Stimulated activated CD4-positive, alpha-beta T cell treated with anti-CD3 and anti-CD28 coated beads, Interleukin-1b, Interleukin-23, amount 100 ng/mL, for 1 hour (primary cell): ENCODE measurements around the gene GHR.
"Not testable (repeated sequence)": the region's sequence is repeated elsewhere in the genome, so short reads cannot be mapped to it uniquely, and the experiment has no call there.

ENCODE experiments used
- DNase-seq, 2 donors: peaks; one replicate each; pipeline ENCODE4 v3.0.0-alpha.2; 2020; ENCODE audit warnings: low read depth in 2 of 2

Gene GHR

DNA sequence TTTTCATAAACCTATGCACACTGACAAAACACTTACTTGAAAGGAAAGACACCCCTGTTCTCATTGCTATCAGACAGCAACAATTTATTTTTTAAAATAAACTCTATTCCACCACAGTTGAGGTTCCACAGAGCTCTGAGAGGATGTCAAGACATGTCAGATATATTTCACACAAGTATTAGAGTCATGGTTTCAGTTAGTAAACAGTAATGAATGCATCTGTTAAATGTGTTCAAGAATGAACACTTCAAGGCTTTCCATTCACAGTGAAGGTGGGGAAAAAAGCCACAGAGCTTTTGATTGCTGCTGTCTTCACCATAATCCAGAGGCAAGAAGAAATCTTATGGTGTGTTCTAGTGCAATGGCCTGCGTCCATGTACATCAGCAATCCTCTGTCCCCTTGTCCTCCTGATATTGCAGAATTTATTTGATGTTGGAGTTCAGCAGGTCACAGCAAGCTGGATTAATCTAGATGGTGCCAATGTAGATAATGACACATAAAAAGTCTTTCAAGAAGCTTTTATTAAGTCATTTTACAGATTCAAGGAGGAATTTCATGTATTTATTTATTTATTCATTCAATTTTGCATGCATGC lies 146.8 kb downstream of the GHR start:
- no peak for DNase-seq

DNA sequence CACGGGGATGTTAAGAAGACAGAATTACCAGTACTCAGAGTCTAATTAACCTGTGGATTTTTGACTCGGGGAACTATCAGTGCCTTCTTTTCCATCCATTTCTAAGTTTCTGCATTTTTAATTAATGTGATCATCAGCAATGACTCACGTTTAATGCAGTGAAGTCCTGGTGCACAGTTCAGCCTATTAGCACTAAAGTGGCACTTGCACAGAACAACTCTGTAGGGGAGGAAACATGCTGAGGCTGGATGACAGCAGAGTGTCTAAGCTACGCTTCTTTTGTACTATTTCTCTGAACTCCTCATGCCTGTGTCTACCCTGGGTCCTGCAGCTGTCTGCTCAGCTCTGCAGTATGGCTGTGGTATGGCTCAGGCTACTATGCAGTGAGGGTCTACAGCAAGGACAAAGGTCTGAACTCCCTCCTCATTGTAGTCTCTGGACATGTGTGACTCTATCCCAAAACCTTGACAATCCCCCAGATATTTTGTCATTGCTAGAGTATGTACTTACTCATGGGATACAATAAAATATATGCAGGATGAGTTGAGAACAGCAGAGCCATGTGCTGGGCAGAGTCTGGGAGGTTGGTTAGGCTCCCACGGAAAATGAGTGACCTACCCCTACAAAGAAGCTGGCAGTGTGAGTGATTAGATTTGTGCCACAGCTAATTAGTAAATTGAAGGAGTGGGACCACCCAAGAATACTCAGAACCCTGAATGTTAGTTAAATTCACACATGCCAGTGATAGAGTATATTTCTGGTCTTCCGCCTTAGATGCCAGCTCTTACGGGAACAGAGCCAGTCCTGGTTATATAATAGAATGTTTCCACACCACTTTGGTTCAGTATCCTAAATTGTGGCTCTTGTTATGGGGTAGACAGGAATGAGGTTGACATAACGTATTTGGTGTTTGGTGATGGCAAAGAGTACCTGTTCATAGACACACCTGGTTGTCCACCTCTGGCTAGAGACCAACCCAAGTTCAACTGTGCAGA lies 148.0 kb downstream of the GHR start:
- DNase-seq, result no peak

DNA sequence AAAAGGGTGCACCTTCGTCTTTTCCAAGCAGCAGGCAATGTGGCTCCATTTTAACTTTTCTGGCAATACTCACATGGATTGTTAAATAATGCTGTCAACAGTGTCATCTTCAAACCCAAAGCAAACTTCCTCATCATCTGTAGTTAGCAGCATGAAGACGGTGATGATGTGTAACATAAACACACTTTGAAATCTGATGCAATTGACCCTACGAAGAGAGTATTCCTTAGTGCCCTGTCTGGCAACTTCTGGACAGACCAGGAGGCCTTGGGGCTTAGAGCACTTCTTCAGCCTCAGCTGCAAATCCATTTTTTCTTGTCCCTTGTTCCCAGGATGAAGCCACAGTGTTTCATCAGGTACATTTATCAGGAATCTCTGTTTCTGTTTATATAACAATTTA lies 149.1 kb downstream of the GHR start:
- DNase-seq, result no peak

DNA sequence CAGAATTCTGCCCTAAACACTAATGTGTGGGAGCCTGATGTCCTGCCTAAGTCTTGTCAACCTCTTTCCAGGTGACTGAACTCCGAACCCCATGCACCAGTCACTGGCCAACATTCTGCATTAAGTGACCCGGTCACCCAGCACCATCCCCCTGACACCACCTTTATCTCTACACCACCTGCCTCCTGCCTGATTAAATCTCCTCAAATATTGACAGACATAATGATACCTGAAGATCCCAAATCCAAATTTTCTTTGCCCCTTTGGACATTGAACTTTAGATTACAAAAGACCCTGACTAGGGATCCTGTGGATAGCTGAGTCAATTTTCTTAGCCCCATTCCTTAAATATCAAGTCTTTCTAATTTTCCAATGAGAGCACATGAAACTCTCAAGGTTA lies 150.1 kb downstream of the GHR start:
- no peak for DNase-seq

DNA sequence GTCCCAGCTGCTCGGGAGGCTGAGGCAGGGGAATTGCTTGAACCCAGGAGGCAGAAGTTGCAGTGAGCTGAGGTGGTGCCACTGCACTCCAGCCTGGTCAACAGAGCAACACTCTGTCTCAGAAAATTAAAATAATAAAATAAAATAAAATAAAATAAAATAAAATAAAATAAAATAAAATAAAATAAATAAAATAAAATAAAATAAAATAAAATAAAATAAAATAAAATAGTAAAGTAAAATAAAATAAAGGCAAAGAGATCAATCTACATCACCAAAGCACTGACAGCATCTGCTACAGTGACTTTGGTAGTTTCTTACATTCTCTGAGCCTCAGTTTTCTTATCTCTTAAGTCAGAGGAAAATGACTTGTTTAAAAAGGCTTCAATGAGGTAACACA lies 152.7 kb downstream of the GHR start:
- not testable (repeated sequence) for DNase-seq

DNA sequence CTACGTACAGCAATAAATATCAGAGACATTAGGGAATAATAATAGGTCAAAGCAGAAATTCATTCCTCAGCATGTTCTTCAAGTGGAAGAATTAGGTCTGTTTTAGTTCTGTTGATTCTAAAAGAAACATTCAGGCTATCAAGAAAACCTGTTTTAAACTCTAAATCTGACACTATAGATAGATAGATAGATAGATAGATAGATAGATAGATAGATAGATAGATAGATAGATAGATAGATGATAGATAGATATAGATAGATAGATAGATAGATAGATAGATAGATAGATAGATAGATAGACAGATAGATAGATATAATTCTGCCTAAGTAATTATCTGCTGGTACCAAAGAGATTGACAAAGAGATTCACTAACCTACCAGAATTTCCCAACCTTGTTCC lies 155.7 kb downstream of the GHR start:
- DNase-seq, result not testable (repeated sequence)

DNA sequence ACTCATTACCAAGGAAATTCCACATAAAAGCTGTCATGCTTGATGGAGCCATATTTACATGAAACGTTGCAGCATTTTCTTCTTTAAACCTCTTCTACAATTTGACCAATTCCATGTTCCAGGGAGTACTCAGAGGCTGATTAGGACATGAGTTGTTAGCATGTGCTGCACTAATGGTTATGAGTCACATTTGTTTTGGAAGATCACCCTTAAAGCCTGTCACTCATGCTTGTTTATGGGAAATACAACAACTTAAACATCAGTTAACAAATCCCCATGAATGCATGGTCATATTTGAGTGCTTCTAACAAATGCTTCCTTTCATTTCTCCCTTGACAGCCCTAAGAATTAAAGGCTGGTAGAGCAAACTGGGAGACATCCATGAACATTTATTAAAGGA lies 156.1 kb downstream of the GHR start:
- no peak for DNase-seq

DNA sequence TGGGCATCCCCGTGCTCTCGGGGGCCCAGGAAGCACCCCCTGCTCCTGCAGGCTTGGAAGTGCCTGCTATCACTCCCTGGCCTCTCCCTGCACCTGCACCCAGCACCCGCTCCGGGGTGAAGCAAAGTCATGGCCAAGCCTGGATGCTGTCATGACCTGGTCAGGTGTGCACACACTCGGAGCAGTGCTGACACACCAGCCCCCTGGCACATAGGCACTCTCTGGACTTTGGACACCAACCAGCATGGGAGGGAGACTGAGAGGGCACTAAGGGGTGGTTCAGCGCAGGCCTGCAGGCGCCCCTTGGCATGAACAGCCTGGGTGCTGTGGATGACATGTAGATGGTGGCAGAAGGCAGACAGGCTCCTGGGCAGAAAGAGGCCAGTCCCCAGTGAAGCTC lies 158.6 kb downstream of the GHR start:
- no peak for DNase-seq

DNA sequence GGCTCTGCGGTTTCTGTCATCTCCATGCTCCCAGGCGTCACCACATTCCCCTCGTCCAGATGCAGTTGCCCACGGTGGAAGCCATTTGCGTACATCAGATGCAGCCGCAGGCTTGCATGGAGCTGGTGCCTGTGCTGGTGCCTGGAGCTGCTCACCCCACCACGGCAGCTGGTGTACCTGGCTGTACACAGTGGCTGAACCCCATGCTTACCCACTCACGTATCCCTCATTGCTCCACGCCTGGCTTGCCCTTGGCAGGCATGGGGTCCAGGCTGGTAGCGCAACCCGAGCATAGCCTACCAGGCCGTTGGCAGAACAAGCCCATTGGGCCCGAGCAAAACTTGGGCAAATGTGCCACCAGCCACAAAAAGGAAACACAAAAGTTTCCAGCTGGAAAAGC lies 159.5 kb downstream of the GHR start:
- no peak for DNase-seq

DNA sequence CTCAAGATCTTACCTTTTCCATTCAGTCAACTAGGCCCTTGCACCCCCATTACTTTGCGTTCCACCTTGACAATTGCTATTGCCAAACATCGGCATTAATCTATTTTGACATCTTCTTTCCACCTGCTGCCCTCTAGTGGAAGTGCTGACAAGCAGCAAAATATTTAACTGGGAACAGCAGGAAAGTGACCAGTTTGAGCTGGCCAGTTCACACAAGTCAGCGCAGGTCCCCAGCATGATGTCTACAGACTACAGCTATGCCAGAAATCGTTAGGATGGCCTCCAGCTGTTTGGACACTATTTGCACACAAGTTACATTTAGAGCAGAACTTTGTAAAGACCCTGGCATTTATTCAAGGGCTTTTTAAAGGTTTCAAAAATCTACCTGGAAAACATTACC lies 160.1 kb downstream of the GHR start:
- DNase-seq, result no peak

DNA sequence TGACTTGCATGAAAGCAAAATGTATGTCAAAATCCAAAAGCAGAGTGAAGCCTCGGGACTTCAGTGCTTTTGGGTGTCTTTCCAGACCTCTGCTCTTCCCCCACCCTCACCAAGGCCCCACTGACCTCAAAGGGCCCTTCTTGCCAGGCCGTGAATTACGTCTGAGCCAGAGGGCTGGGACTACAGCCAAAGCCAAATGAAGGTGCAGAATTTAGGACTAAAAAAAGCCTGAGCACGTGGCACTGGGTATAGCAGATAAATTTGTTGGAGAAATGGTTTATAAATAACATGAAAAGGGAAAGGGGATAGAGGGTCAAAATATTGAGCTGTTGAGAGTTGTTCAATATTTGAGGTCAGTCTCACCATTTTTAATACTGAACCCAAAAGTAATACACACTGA lies 163.4 kb downstream of the GHR start:
- no peak for DNase-seq

DNA sequence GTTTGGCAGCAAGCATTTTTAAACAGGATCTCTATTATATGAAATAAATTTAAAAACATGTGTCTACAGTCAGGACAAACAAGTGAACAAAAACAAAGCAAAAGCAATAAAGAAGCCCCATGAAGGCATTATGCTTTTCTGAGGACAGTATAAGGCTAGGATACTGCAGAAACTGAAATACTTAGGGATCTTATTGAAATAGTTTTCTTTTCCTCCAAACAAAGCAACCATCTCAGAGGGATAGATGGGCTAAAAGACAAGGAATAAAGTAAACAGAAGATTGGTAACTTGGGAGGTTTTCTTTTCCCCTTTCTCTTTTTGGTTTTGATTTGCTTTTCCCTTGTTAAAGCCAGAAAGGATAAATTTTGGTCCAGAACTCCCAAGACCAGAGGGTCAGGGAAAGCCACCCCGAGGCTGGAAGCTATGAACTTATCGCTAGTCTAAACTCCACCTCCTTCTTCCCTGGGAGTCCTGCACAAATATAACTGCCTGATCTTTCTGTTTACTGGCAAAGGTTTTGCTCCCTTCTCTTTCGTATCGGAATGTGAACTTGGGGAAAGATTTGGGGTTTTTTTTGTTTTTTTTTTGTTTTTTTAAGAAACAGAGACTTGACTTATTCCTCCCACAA lies 164.0 kb downstream of the GHR start:
- DNase-seq, result no peak

DNA sequence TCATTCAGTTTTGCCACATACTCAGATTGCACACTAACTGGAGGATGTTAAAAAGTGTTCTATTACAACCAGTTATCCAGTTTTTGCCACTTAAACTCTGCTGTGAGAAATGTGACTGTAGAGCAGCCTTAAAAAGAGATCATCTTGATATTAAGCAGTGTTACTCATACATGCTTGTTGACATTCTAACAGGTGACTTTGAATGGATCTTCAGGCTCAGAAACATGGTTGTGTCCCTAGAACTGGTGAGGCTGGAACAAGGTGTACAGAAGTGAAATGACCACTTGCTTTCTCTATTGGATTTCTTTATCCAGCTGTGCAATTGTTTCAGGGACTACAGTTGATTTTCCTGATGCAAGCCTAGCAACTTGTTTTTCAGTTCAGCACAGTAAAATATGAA lies 167.3 kb downstream of the GHR start:
- DNase-seq, result no peak

DNA sequence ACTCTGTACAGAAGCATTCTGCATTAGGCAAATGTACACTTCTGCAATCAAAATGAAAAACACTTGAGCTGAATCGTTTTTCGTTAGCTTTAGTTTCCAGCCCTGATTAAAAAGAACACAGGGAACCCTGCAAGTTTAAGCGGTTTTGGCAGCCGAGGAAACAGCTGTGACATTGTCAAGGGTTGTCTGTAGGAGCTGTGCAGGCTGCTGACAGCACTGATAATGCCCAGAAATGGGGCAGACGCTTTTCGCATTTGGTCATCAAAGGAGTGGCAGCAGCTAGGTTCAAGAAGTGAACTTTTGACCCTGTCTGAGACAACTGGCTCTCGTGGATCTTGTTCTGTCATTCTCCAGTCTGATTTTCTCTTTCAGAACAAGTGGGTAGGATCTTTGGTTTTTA lies 167.8 kb downstream of the GHR start:
- no peak for DNase-seq

DNA sequence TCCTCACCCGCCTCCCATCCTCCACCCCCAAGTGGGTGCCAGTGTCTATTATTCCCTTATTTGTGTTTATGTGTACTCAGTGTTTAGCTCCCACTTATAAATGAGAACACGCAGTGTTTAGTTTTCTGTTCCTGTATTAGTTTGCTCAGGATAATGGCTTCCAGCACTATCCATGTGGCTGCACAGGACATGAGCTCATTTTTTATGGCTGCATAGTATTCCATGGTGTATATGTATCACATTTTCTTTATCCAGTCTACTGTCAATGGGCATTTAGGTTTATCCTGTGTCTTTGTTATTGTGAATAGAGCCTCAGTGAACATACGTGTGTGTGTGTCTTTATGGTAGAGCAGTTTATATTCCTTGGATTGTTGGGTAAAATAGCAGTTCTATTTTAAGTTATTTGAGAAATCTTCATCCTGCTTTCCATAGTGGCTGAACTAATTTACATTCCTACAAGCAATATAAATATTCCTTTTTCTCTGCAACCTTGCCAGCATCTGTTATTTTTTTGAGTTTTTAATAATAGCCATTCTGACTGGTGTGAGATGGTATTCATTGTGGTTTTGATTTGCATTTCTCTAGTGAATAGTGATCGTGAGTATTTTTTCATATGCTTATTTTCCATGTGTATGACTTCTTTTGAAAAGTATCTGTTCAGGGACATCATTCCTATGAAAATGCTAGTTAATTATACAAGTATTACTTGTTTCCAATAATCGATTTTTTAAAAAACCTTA lies 169.3 kb downstream of the GHR start:
- no peak for DNase-seq

DNA sequence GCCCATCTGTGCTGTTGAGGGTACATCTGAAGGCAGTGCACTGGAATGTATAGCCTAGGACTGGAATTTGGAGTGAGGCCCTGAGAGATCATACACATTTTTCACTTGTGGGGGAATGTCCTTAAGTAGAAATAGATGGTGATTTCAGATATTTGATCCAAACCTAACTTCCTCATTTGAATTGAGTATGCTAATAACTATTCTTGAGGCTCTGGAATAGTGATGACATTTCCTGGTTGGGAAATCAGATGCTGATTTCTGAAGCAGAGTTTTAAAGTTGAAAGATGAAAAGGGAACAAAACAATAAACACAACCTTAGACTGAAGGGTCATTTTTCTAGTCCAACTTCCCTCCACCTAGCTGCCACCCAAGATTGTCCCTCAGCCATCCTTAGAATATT lies 170.4 kb downstream of the GHR start:
- no peak for DNase-seq

DNA sequence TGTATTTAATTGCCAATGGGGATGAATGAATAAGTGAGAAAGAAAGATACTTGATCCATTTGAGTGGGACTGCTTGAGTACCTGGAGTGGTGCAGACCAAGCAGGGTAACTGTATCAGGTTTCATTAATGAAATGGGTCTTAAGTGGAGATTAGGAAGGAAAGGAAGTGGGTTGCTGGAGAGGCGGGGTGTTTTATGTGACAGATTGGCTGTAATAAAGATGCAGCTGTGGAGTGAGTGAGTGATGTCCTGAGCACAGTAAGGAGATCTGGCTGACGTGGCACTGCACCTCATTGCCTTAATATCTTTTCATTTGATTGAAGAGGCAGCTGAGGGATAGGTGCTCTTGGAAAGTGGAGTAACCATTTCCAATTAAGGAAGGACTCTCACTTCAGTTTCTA lies 172.4 kb downstream of the GHR start:
- no peak for DNase-seq

DNA sequence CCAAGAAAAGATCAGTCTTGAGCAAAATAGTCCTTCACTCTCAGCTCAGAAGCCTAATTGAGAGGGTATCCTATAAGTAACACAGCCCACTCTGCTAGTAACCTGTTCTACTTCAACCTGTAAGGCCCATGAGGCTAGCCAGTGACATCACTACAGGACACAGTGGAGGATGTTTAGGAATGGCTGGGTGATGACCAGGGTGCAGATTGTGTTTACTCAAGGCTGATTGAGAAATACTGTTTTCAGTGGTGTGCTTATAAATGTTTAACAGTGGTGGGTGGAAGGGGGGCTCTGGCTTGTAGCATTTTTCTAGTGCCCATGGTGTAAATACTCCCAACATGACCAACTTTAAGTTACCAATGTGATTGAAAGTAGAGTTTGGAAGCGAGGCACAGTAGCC lies 173.6 kb downstream of the GHR start:
- no peak for DNase-seq

DNA sequence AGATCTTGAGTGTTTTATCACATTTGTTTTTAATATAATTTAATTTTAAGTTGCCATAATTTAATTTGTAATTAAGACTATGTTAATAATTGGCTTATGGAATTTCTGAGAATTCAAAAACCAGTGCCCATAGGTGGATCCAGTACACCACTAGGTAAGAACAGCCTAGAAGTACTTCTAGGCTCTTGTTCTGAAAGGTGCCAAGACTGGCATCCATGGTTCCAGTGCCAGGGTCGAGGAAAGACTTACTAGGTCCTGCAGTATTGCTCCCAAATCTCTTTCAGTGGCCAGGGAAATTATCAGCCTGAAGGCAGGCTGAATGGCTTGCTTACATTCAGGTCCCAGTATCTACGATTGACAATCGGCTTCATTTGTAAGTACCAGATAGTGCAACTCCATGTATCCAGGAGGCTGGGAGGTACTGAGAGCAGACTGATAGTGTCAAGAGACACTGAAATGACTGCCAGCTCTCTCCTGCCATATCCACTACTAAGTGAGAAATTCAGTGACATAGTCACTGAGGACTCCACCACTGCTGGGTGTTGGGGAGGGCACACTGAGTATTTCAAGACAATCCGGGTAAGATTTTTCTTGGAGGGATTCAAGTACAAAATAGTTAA lies 174.2 kb downstream of the GHR start:
- DNase-seq, result no peak

DNA sequence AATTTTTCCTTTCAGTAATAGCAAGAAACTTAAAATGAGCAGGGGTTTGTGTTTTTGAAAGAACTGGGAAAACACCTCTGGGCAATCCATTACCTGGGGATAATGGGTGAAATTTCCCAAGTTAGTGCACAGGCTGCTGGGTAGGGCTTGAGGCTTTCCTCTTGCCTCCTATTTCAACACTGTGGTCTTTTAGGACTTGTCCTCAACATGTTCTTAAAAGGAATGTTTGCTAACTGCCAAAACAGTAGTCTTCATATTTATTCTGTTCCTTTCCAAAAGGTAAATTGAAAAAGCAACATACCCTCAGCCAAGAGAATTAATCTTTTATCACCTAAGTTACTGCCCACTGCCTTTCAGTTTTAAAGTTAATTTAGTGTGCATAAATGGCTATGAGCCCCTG lies 175.1 kb downstream of the GHR start:
- DNase-seq, result no peak

DNA sequence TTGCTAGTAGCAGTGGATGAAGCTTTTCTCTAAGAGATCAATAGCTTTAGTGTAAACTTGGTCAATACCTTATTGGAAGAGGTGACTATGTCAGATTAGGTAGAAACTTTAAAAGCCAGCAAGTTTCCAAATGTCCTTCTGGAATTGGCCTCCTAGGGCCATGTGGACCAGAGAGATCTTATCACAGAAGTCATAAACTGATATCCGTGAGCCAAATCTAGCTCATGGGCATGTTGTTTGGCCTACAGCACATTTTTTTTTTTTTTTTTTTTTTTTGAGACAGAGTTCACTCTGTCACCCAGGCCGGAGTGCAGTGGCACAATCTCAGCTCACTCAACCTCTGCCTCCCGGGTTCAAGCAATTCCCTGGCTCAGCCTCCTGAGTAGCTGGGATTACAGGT lies 175.9 kb downstream of the GHR start:
- no peak for DNase-seq

DNA sequence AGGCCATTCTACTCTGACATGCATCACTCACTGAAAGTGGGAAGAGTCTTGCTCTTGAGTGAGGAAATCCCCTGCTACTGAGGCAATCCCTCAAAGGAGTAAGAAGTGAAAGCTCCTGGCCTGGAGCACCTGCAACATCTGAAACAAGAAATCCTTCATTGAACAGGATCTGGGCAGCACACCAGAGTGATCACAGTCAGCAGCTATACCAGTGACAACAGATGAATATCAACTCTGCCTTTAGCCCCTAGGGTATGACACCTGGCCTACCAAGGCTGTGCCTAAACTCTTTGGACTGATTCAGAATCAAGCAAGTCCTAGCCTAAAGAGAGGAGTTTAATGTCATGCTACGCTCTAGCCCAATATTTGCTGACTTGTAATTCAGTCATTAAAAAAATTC lies 177.2 kb downstream of the GHR start:
- no peak for DNase-seq
